ENCODE data around the gene H6PD.

DNA sequence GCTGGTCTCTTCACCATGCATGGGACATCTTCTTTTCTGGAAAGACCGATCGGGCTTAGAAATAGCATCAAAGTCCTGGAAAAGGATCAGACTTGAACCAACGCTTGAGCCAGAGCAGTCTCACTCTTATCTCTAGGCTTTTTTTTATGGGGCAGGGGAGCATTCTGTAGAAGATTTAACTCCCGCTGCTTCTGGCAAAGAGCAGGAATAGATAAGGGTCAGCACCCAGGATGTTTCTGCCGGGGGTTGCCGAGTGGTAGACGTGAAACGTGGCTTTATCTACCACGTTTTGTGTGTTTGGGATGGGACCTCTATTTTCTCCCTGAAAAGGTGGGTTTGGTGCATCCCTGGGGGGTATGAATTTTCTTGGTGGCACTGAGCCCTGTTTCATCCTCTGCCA is 76.9 kb downstream of the H6PD start:
- no peak for TF ChIP-seq GABPA (IDR thresholded peaks at IDR 0.05; ENCODE audit: low read depth)
- TF ChIP-seq POLR2AphosphoS5 (IDR thresholded peaks at IDR 0.05; ENCODE audit: low read depth), result no peak
- no peak for TF ChIP-seq CTCF (IDR thresholded peaks at IDR 0.05; ENCODE audit: insufficient read depth, low read length)
- no peak for TF ChIP-seq REST (IDR thresholded peaks at IDR 0.05; ENCODE audit: insufficient replicate concordance, low read depth)
- no peak for TF ChIP-seq SPI1 (IDR thresholded peaks at IDR 0.05; ENCODE audit: borderline replicate concordance, low read depth)
